Measurements from ENCODE around the gene MICA.

- TF ChIP-seq CTCF (IDR thresholded peaks at IDR 0.05) (no peak), POLR2A (IDR thresholded peaks at IDR 0.05) (no peak), POLR2AphosphoS5 (IDR thresholded peaks at IDR 0.05) (no peak), EP300 (IDR thresholded peaks at IDR 0.05) (no peak)
Observed at GRCh38 chr6:31430449-31430848, 27.1 kb downstream of the MICA start.

All from suprapubic skin (tissue), 4 donors.